ENCODE results near the gene CDKAL1.
"Not testable (repeated sequence)": the region's sequence is repeated elsewhere in the genome, so short reads cannot be mapped to it uniquely, and the experiment has no call there.

CDKAL1 gene

DNA sequence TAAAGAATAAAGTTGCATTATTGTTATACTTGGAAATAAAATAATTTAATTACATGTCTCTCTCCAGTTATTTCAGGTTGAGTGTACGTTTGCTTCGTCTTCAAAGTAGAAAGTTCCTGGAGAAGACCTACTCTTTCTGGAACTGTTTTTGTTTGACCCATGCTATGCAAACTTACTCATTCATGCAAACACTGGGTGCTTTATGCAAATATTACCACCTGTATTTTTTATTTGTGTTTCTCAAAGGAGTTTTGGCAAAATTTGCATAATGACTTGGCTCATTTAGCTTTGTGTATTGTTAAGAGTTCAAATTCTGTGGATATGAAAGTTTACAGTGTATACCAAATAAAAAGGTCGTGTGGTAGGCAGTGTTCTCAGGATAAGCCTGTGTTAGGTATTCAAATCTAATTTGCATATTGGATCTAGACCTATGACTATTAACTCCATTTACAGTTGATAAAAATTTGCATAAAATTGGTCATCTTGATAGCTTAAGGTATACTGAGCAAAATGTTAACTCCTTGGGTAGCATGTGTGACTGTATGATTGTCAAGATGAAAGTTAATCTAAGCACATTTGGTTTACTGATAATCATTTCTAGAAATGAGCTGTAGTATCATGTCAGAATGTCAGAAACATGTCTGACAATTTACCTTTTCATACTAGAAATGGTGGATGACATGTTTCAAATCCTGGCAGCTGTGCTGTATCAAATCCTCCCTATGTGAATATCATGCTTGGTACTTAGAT lies 65.2 kb downstream of the CDKAL1 start:
- DNase-seq: peak; percentile 24

- no peak for DNase-seq
Observed at GRCh38 chr6:20600831-20601230, 66.6 kb downstream of the CDKAL1 start.

DNA sequence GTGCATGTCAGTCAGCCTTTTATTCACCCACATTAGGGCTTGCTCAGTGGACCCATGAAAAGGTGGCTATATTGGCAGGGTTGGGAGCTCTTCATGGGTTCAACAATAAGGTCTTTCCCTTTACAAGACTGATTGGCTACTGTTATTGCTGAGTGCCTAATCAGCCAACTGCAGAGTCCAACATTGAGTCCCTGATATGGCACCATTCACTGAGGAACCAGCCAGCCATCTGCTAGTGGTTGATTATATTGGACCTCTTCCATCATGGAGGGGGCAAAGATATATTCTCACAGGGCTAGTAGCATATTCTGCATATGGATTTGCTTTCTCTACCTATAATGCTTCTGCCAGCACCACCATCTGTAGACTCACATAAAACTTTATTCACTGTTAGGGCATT lies 69.9 kb downstream of the CDKAL1 start:
- DNase-seq: no peak

- no peak for DNase-seq
Observed at GRCh38 chr6:20605061-20605460, 70.8 kb downstream of the CDKAL1 start.

- no peak for DNase-seq
Observed at GRCh38 chr6:20605581-20605980, 71.3 kb downstream of the CDKAL1 start.

GRCh38 chr6:20606831-20607230 lies 72.6 kb downstream of the CDKAL1 start:
- DNase-seq: no peak

- no peak for DNase-seq
Observed at GRCh38 chr6:20608356-20608755, 74.1 kb downstream of the CDKAL1 start.

- DNase-seq: no peak
Observed at GRCh38 chr6:20608905-20609304, 74.6 kb downstream of the CDKAL1 start.

DNA sequence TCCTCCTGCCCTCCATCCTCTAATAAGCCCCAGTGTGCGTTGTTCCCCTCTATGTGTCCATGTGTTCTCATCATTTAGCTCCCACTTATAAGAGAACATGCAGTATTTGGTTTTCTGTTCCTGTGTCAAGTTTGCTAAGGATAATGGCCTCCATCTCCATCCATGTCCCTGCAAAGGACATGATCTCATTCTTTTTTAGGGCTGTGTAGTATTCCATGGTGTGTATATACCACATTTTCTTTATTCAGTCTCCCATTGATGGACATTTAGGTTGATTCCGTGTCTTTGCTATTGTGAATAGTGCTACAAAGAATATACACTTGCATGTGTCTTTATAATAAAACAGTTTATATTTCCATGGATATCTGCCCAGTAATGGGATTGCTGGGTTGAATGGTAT lies 75.7 kb downstream of the CDKAL1 start:
- DNase-seq: not testable (repeated sequence)

DNA sequence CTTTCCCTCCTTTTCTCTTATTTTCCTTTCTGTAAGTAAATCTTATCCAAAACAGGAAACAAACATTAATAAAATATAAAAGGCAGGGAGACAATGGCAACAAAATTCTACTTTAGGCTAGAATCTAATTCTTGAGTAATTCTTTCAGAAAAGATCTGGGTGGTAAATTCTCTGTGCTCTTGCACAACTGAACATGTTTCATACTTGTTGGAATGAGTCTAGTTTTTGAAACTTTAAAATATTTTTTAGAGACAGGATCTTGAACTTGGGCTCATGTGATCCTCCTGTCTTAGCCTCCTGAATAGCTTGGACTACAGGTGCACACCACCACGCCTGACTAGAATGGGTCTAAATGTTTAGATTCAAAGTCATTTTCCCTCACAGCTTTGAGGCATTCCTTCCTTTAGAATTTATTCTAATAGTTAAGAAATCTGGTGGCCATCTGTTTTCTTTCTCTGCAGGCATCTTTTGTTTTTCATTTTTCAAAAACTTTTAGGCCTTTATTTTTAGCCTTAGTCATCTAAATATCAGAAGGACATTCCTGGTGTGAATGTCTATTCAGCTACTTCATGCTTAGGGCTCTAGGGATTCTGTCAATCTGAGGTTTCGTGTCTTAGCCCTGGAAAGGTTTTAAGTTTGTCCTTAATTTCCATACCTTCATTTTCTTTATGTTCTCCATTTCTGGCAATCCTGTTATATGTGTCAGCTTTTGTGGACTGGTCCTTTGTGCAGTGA lies 76.5 kb downstream of the CDKAL1 start:
- no peak for DNase-seq

DNA sequence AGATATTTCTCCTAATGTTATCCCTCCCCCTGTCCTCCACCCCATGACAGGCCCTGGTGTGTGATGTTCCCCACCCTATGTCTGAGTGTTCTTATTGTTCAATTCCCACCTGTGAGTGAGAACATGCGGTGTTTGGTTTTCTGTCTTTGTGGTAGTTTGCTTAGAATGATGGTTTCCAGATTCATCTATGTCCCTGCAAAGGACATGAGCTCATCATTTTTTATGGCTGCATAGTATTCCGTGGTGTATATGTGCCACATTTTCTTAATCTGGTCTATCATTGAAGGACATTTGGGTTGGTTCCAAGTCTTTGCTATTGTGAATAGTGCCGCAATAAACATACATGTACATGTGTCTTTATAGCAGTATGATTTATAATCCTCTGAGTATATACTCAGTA lies 83.3 kb downstream of the CDKAL1 start:
- DNase-seq: not testable (repeated sequence)

- no peak for DNase-seq
Observed at GRCh38 chr6:20620043-20620442, 85.8 kb downstream of the CDKAL1 start.

GRCh38 chr6:20623761-20624160 lies 89.5 kb downstream of the CDKAL1 start:
- DNase-seq: no peak

GRCh38 chr6:20626165-20626564 lies 91.9 kb downstream of the CDKAL1 start:
- DNase-seq: no peak

GRCh38 chr6:20629509-20629908 lies 95.3 kb downstream of the CDKAL1 start:
- no peak for DNase-seq

GRCh38 chr6:20630136-20630535 lies 95.9 kb downstream of the CDKAL1 start:
- no peak for DNase-seq

- peak; percentile 71 for DNase-seq
Observed at GRCh38 chr6:20630617-20631548, 96.6 kb downstream of the CDKAL1 start.

- no peak for DNase-seq
Observed at GRCh38 chr6:20631549-20631924, 97.3 kb downstream of the CDKAL1 start.

GRCh38 chr6:20632696-20633095 lies 98.4 kb downstream of the CDKAL1 start:
- DNase-seq: no peak

DNA sequence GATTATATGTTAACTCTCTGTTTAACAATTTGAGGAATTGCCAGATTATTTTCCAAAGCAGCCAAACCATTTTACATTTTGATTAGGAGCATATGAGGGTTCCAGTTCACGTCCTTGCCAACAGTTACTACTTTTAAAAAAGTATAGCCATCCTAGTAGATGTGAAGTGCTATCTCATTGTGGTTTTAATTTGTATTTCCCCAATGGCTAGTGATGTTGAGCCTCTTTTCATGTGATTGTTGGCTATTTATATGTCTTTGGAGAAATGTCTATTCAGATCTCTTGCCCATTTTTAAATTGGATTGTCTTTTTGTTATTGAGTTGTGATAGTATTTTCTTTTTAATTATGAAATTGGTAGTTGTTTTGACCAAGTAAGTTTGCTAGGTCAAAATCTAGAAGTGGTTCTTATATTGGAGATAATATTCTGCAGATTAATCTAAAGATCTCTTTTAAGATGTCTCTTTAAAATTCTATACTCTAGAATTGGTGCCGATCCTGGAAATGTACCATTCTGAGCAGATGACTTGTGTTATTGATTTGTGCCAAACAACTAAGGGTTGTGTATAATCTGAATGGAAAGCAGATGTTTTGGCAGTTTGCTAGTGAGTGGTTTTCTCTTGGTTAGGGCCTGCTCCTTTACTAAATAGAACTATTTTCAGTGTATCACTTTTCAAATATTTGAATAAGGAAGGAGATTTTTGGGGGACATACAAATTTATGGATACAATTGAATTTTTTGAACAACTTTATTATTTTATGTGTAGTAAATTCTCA lies 99.5 kb downstream of the CDKAL1 start:
- no peak for DNase-seq

GRCh38 chr6:20639161-20639560 lies 104.9 kb downstream of the CDKAL1 start:
- no peak for DNase-seq

DNA sequence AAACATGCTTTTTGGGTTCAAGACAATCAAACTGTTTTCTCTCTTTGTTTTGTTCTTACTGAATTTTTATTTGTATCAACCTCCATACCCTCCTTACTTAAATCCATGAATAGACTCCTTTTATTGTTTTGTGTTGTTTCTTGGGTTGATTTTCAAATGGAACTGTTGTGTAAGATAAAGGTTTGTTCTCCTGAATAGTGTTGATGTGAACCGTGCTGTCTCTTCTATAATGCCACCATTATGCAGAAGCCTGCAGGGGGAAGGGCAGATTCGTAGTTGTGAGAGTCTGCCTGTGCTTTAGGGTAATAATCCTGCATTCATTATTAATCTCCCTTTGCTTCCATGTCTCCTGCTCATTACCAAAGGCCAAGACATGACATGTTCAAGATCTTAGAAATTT lies 105.9 kb downstream of the CDKAL1 start:
- no peak for DNase-seq

- no peak for DNase-seq
Observed at GRCh38 chr6:20642441-20642840, 108.2 kb downstream of the CDKAL1 start.

Data from NCI-H774 (cell line).